Measurements from ENCODE around the gene NUCB2.

DNA sequence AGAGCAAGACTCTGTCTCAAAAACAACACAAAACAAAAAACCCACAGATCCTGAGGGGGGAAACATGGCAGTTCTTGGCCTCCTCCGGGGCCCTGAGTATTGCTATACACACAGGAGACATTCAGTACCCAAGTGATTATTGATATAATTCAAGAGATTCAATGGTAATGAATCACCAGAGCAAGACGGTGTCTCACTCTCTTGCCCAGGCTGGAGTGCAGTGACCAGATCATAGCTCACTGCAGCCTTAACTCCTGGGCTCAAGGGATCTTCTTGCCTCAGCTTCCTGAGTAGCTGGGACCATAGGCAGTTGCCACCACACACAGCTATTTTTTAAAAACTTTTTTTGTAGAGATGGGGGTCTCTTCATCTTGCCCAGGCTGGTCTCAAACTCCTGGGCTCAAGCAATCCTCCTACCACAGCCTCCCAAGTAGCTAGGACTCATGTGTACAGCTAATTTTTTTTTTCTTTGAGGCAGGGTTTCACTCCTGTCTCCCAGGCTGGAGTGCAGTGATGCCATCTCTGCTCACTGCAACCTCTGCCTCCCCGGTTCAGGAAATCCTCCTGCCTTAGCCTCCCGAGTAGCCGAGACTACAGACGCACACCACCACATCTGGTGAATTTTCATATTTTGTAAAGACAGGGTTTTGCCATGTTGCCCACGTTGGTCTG lies 46.9 kb upstream of the NUCB2 start:
- TF ChIP-seq EP300 (IDR thresholded peaks at IDR 0.05) (no peak), POLR2A (IDR thresholded peaks at IDR 0.05) (no peak), POLR2AphosphoS5 (IDR thresholded peaks at IDR 0.05) (no peak)
- TF ChIP-seq, protein P1, sequence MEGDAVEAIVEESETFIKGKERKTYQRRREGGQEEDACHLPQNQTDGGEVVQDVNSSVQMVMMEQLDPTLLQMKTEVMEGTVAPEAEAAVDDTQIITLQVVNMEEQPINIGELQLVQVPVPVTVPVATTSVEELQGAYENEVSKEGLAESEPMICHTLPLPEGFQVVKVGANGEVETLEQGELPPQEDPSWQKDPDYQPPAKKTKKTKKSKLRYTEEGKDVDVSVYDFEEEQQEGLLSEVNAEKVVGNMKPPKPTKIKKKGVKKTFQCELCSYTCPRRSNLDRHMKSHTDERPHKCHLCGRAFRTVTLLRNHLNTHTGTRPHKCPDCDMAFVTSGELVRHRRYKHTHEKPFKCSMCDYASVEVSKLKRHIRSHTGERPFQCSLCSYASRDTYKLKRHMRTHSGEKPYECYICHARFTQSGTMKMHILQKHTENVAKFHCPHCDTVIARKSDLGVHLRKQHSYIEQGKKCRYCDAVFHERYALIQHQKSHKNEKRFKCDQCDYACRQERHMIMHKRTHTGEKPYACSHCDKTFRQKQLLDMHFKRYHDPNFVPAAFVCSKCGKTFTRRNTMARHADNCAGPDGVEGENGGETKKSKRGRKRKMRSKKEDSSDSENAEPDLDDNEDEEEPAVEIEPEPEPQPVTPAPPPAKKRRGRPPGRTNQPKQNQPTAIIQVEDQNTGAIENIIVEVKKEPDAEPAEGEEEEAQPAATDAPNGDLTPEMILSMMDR (IDR thresholded peaks at IDR 0.05): no peak
